ENCODE measurements around the gene FBXL14. TPM values are rescaled to one million over a fixed set of nuclear protein-coding genes. Genes with fewer than 3 reads are reported as not detected.

FBXL14 gene
- total and polyA plus RNA-seq, 4 donors = 0.67 to 7.5 (median 4.9) TPM

GRCh38 chr12:1530592-1531152 lies 63.7 kb downstream of the FBXL14 start:
- H3K27me3 ChIP-seq (ENCODE audit: control insufficient read depth in 4 of 4, insufficient read depth in 4 of 4, low read length in 3 of 4) = peaks cover 0 to 11% (median under 1%) of the 10 kb centered on the region in 4 donors
- no peak for DNase-seq (ENCODE audit: low spot score)
- TF ChIP-seq EGR1 (IDR thresholded peaks at IDR 0.05; ENCODE audit: low read depth in 2 of 2) (no peak), FOXA1 (IDR thresholded peaks at IDR 0.05) (no peak), FOXA2 (IDR thresholded peaks at IDR 0.05) (no peak), MAX (IDR thresholded peaks at IDR 0.05) (no peak), REST (IDR thresholded peaks at IDR 0.05) (no peak), CTCF (IDR thresholded peaks at IDR 0.05; ENCODE audit: low read depth, low read length, missing input control) (no peak), NR2F2 (IDR thresholded peaks at IDR 0.05) (no peak)
- 1% methylated on average over 99 of the region's 99 CpGs for WGBS
- H3K36me3 ChIP-seq (ENCODE audit: control insufficient read depth in 4 of 4, insufficient read depth in 3 of 4, low read depth in 1 of 4, low read length in 3 of 4) = no peaks in the 10 kb centered on the region
- H3K4me3 ChIP-seq (ENCODE audit: low read depth in 1 of 3, low read length in 3 of 3) = peak overlapping the region in 1 of 3 donors; percentile 60
- H3K9me3 ChIP-seq (ENCODE audit: control insufficient read depth in 4 of 4, low read length in 3 of 4) = no peaks in the 10 kb centered on the region
- no peak overlapping the region for H3K27ac ChIP-seq (ENCODE audit: low read depth in 1 of 2, low read length in 2 of 2)
- H3K4me1 ChIP-seq (ENCODE audit: control insufficient read depth in 4 of 4, insufficient read depth in 4 of 4, low read length in 3 of 4) = peaks cover 0 to 12% (median 8%) of the 10 kb centered on the region in 4 donors
- no peak overlapping the region for H3K9ac ChIP-seq (ENCODE audit: low read depth in 1 of 2, low read length in 2 of 2)

- peak overlapping the region in 1 of 3 donors; percentile 60 for H3K4me3 ChIP-seq (ENCODE audit: low read depth in 1 of 3, low read length in 3 of 3)
- peaks cover 0 to 12% (median 8%) of the 10 kb centered on the region in 4 donors for H3K4me1 ChIP-seq (ENCODE audit: control insufficient read depth in 4 of 4, insufficient read depth in 4 of 4, low read length in 3 of 4)
- DNase-seq (ENCODE audit: low spot score) = no peak
- no peaks in the 10 kb centered on the region for H3K9me3 ChIP-seq (ENCODE audit: control insufficient read depth in 4 of 4, low read length in 3 of 4)
- no peak overlapping the region for H3K9ac ChIP-seq (ENCODE audit: low read depth in 1 of 2, low read length in 2 of 2)
- TF ChIP-seq EGR1 (IDR thresholded peaks at IDR 0.05; ENCODE audit: low read depth in 2 of 2) (no peak), RAD21 (IDR thresholded peaks at IDR 0.05) (no peak), MAX (IDR thresholded peaks at IDR 0.05) (no peak), HNF4A (conservative IDR thresholded peaks at IDR 0.05) (no peak), HNF4G (IDR thresholded peaks at IDR 0.05) (no peak), ZBTB33 (IDR thresholded peaks at IDR 0.05) (no peak), FOXA1 (IDR thresholded peaks at IDR 0.05) (no peak), CTCF (IDR thresholded peaks at IDR 0.05; ENCODE audit: low read depth, low read length, missing input control) (no peak), YY1 (IDR thresholded peaks at IDR 0.05) (no peak), ATF3 (IDR thresholded peaks at IDR 0.05) (no peak), FOXA2 (IDR thresholded peaks at IDR 0.05) (no peak), RXRA (IDR thresholded peaks at IDR 0.05) (no peak), SP1 (IDR thresholded peaks at IDR 0.05) (no peak), GABPA (IDR thresholded peaks at IDR 0.05 in 1 of 2, conservative IDR thresholded peaks at IDR 0.05 in 1 of 2) (no peak), JUND (IDR thresholded peaks at IDR 0.05) (no peak)
- 9% methylated on average over 101 of the region's 101 CpGs for WGBS
- H3K36me3 ChIP-seq (ENCODE audit: control insufficient read depth in 4 of 4, insufficient read depth in 3 of 4, low read depth in 1 of 4, low read length in 3 of 4) = no peaks in the 10 kb centered on the region
- no peak overlapping the region for H3K27ac ChIP-seq (ENCODE audit: low read depth in 1 of 2, low read length in 2 of 2)
- H3K27me3 ChIP-seq (ENCODE audit: control insufficient read depth in 4 of 4, insufficient read depth in 4 of 4, low read length in 3 of 4) = peaks cover 0 to 8% (median under 1%) of the 10 kb centered on the region in 4 donors
These were observed 64.4 kb downstream of the FBXL14 start for GRCh38 chr12:1529862-1530591.
